ENCODE data around the gene TMEM126A. TPM values are rescaled to one million over a fixed set of nuclear protein-coding genes. Genes with fewer than 3 reads are reported as not detected.

TMEM126A gene
- total and polyA plus RNA-seq, 4 donors: 9.3 to 39.1 (median 23.3) TPM

- DNase-seq (ENCODE audit: low spot score): no peak
- H3K4me1 ChIP-seq (ENCODE audit: control insufficient read depth in 4 of 4, insufficient read depth in 4 of 4, low read length in 3 of 4): peaks cover 0 to 2% (median 0%) of the 10 kb centered on the region in 4 donors
- no peak for TF ChIP-seq TAF1 (conservative IDR thresholded peaks at IDR 0.05)
- TF ChIP-seq RXRA (IDR thresholded peaks at IDR 0.05): peak in 1 of 2 donors; percentile 49
- peak in 1 of 2 donors; percentile 7 for TF ChIP-seq GABPA (IDR thresholded peaks at IDR 0.05 in 1 of 2, conservative IDR thresholded peaks at IDR 0.05 in 1 of 2)
- TF ChIP-seq HNF4A (conservative IDR thresholded peaks at IDR 0.05): peak in 1 of 2 donors; percentile 33
- no peak overlapping the region for H3K27ac ChIP-seq (ENCODE audit: low read depth in 1 of 2, low read length in 2 of 2)
- H3K36me3 ChIP-seq (ENCODE audit: control insufficient read depth in 4 of 4, insufficient read depth in 3 of 4, low read depth in 1 of 4, low read length in 3 of 4): peaks cover 0 to 5% (median 0%) of the 10 kb centered on the region in 4 donors
- 58% methylated on average over 6 of the region's 6 CpGs for WGBS
- no peak overlapping the region for H3K9ac ChIP-seq (ENCODE audit: low read depth in 1 of 2, low read length in 2 of 2)
- no peaks in the 10 kb centered on the region for H3K27me3 ChIP-seq (ENCODE audit: control insufficient read depth in 4 of 4, insufficient read depth in 4 of 4, low read length in 3 of 4)
- no peak overlapping the region for H3K4me3 ChIP-seq (ENCODE audit: low read depth in 1 of 3, low read length in 3 of 3)
- no peaks in the 10 kb centered on the region for H3K9me3 ChIP-seq (ENCODE audit: control insufficient read depth in 4 of 4, low read length in 3 of 4)
These were observed 28.3 kb upstream of the TMEM126A start for GRCh38 chr11:85619499-85619898.

GRCh38 chr11:85620256-85620655 is 27.5 kb upstream of the TMEM126A start:
- TF ChIP-seq JUND (IDR thresholded peaks at IDR 0.05): no peak
- no peak for TF ChIP-seq YY1 (IDR thresholded peaks at IDR 0.05)
- no peak for TF ChIP-seq NR2F2 (IDR thresholded peaks at IDR 0.05)
- no peak for TF ChIP-seq CTCF (IDR thresholded peaks at IDR 0.05; ENCODE audit: low read depth, low read length, missing input control)
- no peak for TF ChIP-seq HNF4A (conservative IDR thresholded peaks at IDR 0.05)
- no peak for TF ChIP-seq RXRA (IDR thresholded peaks at IDR 0.05)
- no peak for TF ChIP-seq TAF1 (conservative IDR thresholded peaks at IDR 0.05)
- no peak for TF ChIP-seq GABPA (IDR thresholded peaks at IDR 0.05 in 1 of 2, conservative IDR thresholded peaks at IDR 0.05 in 1 of 2)
- no peak for TF ChIP-seq ZBTB33 (IDR thresholded peaks at IDR 0.05)
- TF ChIP-seq FOXA1 (IDR thresholded peaks at IDR 0.05): no peak
- no peak for TF ChIP-seq ATF3 (IDR thresholded peaks at IDR 0.05)
- DNase-seq (ENCODE audit: low spot score): no peak
- Histone ChIP-seq H3K4me3 (ENCODE audit: low read depth in 1 of 3, low read length in 3 of 3) (no peak overlapping the region), H3K9ac (ENCODE audit: low read depth in 1 of 2, low read length in 2 of 2) (no peak overlapping the region), H3K27ac (ENCODE audit: low read depth in 1 of 2, low read length in 2 of 2) (no peak overlapping the region), H3K27me3 (ENCODE audit: control insufficient read depth in 4 of 4, insufficient read depth in 4 of 4, low read length in 3 of 4) (no peaks in the 10 kb centered on the region), H3K9me3 (ENCODE audit: control insufficient read depth in 4 of 4, low read length in 3 of 4) (no peaks in the 10 kb centered on the region), H3K4me1 (ENCODE audit: control insufficient read depth in 4 of 4, insufficient read depth in 4 of 4, low read length in 3 of 4) (peaks cover 0 to 2% (median 0%) of the 10 kb centered on the region in 4 donors), H3K36me3 (ENCODE audit: control insufficient read depth in 4 of 4, insufficient read depth in 3 of 4, low read depth in 1 of 4, low read length in 3 of 4) (peaks cover 0 to 5% (median 0%) of the 10 kb centered on the region in 4 donors)
- WGBS: 79% methylated on average over 3 of the region's 3 CpGs

GRCh38 chr11:85626496-85626895 is 21.3 kb upstream of the TMEM126A start:
- TF ChIP-seq NR2F2 (IDR thresholded peaks at IDR 0.05) (no peak), SP1 (IDR thresholded peaks at IDR 0.05) (peak; percentile 5)
- Histone ChIP-seq H3K27me3 (ENCODE audit: control insufficient read depth in 4 of 4, insufficient read depth in 4 of 4, low read length in 3 of 4) (no peaks in the 10 kb centered on the region), H3K4me1 (ENCODE audit: control insufficient read depth in 4 of 4, insufficient read depth in 4 of 4, low read length in 3 of 4) (peaks cover 2 to 22% (median 14%) of the 10 kb centered on the region in 4 donors), H3K9me3 (ENCODE audit: control insufficient read depth in 4 of 4, low read length in 3 of 4) (no peaks in the 10 kb centered on the region), H3K36me3 (ENCODE audit: control insufficient read depth in 4 of 4, insufficient read depth in 3 of 4, low read depth in 1 of 4, low read length in 3 of 4) (peaks cover 0 to 7% (median 3%) of the 10 kb centered on the region in 4 donors), H3K9ac (ENCODE audit: low read depth in 1 of 2, low read length in 2 of 2) (peak overlapping the region; percentile 57 to 85), H3K4me3 (ENCODE audit: low read depth in 1 of 3, low read length in 3 of 3) (peak overlapping the region; percentile 75 to 88 (median 85)), H3K27ac (ENCODE audit: low read depth in 1 of 2, low read length in 2 of 2) (peak overlapping the region; percentile 91)
- 24% methylated on average over 2 of the region's 2 CpGs for WGBS
- no peak for DNase-seq (ENCODE audit: low spot score)

Measured in liver (tissue), 9 donors.